Tibial nerve (tissue), 4 donors: ENCODE data around the gene MAFG. TPM values are rescaled to one million over a fixed set of nuclear protein-coding genes. Genes with fewer than 3 reads are reported as not detected.

Experiments used
- DNase-seq, 2 donors: peaks; one replicate each; pipeline ENCODE4 v3.0.0-alpha.2; 2019; ENCODE audit warnings: low spot score in 2 of 2
- H3K27ac ChIP-seq, 4 donors: fragments of 200-600 bp; sonication (generic) in 3 of 4; one replicate each; pipeline ENCODE4 v1.5.1; 2017 to 2019; ENCODE audit warnings: mild to moderate bottlenecking in 1 of 4
- H3K27me3 ChIP-seq, 2 donors: fragments of 200-600 bp; sonication (generic) in 1 of 2; one replicate each; pipeline versions ENCODE4 v1.5.1 to v1.6.0; 2017 to 2019
- H3K36me3 ChIP-seq, 3 donors: fragments of 200-600 bp; sonication (generic); one replicate each; pipeline ENCODE4 v1.5.1; 2018 to 2019
- H3K4me1 ChIP-seq, 4 donors: fragments of 200-600 bp; sonication (generic) in 3 of 4; one replicate each; pipeline ENCODE4 v1.5.1; 2017 to 2019
- H3K4me3 ChIP-seq, 4 donors: fragments of 200-600 bp; sonication (generic) in 3 of 4; one replicate each; pipeline ENCODE4 v1.5.1; 2017 to 2019; ENCODE audit warnings: mild to moderate bottlenecking in 1 of 4, moderate library complexity in 1 of 4
- H3K9me3 ChIP-seq, 4 donors: fragments of 200-600 bp; sonication (generic) in 3 of 4; one replicate each; pipeline ENCODE4 v1.5.1; 2017 to 2019
- EP300 ChIP-seq, 2 donors: sonication (generic); formaldehyde crosslinking; IDR thresholded peaks; one replicate each; pipeline ENCODE4 v1.6.1; 2017; ENCODE audit warnings: antibody characterized with exemption in 2 of 2, mild to moderate bottlenecking in 1 of 2
- POLR2A ChIP-seq, 2 donors: fragments of 450-650 bp; IDR thresholded peaks; one replicate each; pipeline ENCODE4 v1.6.1; 2017; ENCODE audit warnings: antibody characterized with exemption in 2 of 2, mild to moderate bottlenecking in 2 of 2, moderate library complexity in 2 of 2
- WGBS, 2 donors: methylation state at CpG; one replicate each; pipeline ENCODE4 v1.1.5; 2018; 5-methylcytosine and 5-hydroxymethylcytosine counted together
- total RNA-seq, 4 donors: library from RNA; depleted of rRNA; stranded (reverse); fragments of >200 nt; gene quantifications; one replicate each; pipeline ENCODE4 v1.1.0, GENCODE V29; 2016
- TF ChIP-seq, protein P1 (sequence below), 5 experiments: fragments of 200-600 bp in 3 of 5; fragments of 450-650 bp in 2 of 5; sonication (generic) in 3 of 5; IDR thresholded peaks; one replicate each; pipeline ENCODE4 v1.5.1; 2016 to 2019; ENCODE audit warnings: antibody characterized with exemption in 5 of 5, mild to moderate bottlenecking in 3 of 5, moderate library complexity in 2 of 5

Gene MAFG
- total RNA-seq, 4 donors from 2014 or later: 17.9 to 25.5 (median 22.5) TPM

DNA sequence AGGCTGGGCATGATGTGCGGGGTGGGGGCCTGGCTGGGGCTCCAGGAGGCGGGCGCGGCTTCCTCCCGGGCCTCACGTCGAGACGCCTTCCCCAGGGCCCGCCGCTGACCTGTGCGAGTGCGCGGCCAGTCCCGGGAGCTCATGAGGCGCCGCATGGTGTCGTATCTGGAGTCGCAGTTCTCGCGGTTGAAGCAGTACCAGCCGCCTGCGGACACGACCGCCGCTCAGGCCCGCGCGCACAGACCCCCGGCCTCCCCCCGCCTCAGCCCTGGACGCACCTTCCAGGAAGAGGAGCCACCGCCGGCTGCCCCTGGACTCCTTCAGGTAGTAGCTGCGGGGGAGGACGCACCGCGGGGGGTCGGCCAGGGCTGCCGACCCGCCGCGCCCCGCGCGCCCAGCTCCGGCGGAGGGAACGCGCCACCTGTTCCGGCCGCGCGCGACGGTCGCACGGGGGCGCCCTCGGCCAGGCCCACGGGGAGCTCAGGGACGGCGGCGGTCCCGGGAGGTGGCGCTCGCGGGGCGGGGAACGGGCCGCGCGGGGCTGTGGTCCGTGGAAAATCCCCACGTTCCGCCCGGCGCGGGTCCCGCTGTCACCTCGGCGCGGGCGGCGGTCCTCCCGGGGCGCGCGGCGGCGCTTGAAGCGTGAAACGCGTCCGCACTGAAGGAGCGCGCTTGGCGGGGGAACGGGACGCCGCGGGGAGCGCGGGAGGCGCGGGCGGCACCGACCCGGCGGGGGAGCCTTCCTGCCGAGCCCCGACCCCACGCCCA, 32.0 kb upstream of the MAFG start:
- DNase-seq: peak; percentile 50 to 52

DNA sequence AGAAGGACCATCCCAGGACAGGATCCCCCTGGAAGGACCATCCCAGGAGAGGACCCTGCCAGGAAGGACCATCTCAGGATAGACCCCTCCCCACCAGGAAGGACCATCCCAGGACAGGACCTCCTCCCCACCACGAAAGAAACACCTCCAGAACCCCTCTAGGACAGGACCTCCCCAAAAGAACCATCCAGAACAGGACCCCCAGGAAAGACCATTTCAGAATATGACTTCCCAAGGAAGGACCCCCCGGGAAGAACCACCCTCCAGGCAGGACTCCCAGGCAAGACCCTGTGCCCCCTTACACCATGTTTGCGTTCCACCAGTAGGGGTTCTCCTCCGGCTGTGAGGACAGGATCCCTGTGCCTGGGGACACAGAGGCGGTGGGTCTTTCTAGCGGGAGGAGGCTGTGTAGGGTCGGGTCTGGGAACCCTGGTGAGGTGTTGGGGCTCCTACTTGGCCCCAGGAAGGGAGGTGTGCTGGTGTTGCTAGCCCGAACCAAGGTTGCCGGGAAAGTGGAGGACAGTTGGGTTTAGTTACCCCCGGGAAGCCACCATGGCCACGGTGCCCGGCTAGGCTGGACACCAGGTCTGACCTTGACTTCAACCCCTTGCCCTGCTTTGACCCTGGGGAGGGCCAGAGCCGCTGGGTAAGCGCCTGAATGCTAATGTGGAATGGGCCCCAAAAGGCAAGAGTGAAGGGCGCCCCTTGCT, 31.3 kb upstream of the MAFG start:
- H3K4me1 ChIP-seq: peaks cover 0 to 29% (median 10%) of the 10 kb centered on the region in 4 donors
- H3K27ac ChIP-seq: no peak overlapping the region
- H3K4me3 ChIP-seq: no peak overlapping the region
- TF ChIP-seq, protein P1, sequence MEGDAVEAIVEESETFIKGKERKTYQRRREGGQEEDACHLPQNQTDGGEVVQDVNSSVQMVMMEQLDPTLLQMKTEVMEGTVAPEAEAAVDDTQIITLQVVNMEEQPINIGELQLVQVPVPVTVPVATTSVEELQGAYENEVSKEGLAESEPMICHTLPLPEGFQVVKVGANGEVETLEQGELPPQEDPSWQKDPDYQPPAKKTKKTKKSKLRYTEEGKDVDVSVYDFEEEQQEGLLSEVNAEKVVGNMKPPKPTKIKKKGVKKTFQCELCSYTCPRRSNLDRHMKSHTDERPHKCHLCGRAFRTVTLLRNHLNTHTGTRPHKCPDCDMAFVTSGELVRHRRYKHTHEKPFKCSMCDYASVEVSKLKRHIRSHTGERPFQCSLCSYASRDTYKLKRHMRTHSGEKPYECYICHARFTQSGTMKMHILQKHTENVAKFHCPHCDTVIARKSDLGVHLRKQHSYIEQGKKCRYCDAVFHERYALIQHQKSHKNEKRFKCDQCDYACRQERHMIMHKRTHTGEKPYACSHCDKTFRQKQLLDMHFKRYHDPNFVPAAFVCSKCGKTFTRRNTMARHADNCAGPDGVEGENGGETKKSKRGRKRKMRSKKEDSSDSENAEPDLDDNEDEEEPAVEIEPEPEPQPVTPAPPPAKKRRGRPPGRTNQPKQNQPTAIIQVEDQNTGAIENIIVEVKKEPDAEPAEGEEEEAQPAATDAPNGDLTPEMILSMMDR (IDR thresholded peaks at IDR 0.05): no peak
- no peak for TF ChIP-seq EP300 (IDR thresholded peaks at IDR 0.05)
- no peak for TF ChIP-seq POLR2A (IDR thresholded peaks at IDR 0.05)
- peaks cover 4 to 84% of the 10 kb centered on the region in 2 donors for H3K27me3 ChIP-seq
- no peak for DNase-seq
- no peaks in the 10 kb centered on the region for H3K9me3 ChIP-seq
- WGBS, 2 donors: 59 to 65% methylated on average over 8 to 9 of the region's 15 CpGs
- no peaks in the 10 kb centered on the region for H3K36me3 ChIP-seq

More for the DNA sequence above, 32.0 kb upstream of the MAFG start:
- Histone ChIP-seq H3K27me3 (peaks cover 4 to 84% of the 10 kb centered on the region in 2 donors), H3K27ac (no peak overlapping the region), H3K36me3 (no peaks in the 10 kb centered on the region), H3K4me1 (peaks cover 0 to 29% (median 10%) of the 10 kb centered on the region in 4 donors), H3K4me3 (peak overlapping the region in 3 of 4 donors; percentile 22 to 54 (median 36)), H3K9me3 (no peaks in the 10 kb centered on the region)
- TF ChIP-seq, protein P1 (IDR thresholded peaks at IDR 0.05): peak; percentile 81 to 100 (median 95)
- TF ChIP-seq POLR2A (IDR thresholded peaks at IDR 0.05) (no peak), EP300 (IDR thresholded peaks at IDR 0.05) (no peak)
- WGBS, 2 donors: 1 to 7% methylated on average over 8 to 72 of the region's 112 CpGs

DNA sequence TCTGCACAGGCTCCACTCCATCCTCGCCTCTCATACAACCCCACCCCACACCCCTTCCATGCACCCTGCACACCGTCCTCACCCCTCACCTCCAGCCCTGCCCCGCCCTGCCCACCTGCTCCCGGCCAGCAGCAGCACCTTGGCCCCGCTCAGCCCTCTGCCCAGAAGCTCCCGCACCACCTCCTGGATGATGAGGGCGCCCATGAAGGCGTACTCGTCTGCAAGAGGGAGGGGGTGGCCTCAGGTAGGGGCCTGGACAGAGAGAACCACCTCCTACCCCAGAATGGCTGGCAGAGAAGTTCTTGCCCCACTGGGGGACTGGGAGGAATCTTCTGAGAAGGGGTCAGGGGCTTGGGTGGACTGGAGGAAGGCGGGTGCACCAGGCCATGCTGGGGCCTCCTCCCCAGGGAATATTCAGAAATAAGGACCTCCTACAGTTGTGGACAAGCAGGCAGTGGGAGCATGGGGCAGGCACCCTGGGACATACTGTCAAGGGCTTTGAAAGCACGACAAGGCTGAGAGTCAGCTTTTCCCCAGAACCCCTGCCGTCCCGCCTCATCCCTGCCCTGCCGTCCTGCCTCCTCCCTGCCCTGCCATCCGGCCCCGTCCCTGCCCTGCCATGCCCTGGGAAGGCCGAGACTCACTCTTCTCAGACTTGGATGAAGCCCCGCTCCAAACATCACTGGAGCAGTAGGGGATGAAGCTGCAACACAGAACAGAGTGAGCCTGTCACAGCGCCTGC, 30.3 kb upstream of the MAFG start:
- TF ChIP-seq, protein P1 (IDR thresholded peaks at IDR 0.05): no peak
- TF ChIP-seq POLR2A (IDR thresholded peaks at IDR 0.05) (no peak), EP300 (IDR thresholded peaks at IDR 0.05) (no peak)
- Histone ChIP-seq H3K36me3 (no peaks in the 10 kb centered on the region), H3K9me3 (no peaks in the 10 kb centered on the region), H3K4me1 (peaks cover 0 to 29% (median 10%) of the 10 kb centered on the region in 4 donors), H3K27ac (no peak overlapping the region), H3K4me3 (no peak overlapping the region), H3K27me3 (peaks cover 4 to 85% of the 10 kb centered on the region in 2 donors)
- no peak for DNase-seq
- WGBS, 2 donors: 83 to 87% methylated on average over 19 of the region's 19 CpGs

DNA sequence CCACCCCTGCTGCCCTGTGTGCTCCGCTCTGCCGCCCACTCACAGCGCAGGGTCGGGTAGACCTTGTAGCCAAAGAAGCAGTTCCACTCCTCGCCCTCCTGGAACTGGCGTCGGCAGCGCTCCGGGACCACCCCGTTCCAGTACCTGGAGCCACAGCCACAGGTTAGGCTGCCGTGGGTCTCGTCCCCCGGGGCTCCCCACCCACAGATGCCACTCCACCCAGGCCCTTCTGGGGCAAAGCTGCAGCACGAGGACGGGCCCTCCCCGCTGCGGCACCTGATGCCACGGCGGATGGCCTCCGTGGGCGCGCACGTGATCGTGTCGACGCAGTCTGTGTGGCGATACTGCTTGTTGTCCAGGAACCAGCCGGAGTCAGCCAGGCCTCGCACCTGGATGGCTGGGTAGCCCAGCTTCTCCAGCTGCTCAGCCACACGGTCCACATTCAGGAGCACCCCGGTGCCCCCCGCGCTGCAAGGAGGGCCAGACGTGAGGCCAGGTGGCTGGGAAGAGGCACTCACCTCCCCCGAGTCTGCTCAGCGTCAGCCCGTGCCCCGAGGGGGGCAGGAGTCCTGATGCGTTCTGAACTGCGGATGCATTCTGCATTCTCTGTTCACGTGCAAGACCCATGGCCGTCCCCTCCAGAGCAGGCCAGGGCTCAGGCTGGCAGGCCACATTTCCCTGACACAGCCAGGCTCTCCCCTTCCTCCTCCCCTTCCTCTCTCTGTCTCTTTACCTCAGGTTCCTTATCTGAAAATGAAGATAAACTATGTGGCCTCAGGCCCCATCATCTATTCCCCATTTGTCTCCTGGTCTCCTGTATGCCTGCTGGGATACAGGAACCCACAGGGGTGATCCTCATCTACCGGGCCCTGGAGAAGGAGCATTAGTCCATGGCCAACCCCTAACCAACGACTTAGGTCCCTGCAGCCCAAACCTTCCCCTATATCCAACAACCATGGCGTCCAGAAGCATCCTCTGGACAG, 29.4 kb upstream of the MAFG start:
- Histone ChIP-seq H3K9me3 (no peaks in the 10 kb centered on the region), H3K4me1 (peaks cover 0 to 26% (median 10%) of the 10 kb centered on the region in 4 donors), H3K27ac (no peak overlapping the region), H3K4me3 (no peak overlapping the region), H3K27me3 (peaks cover 4 to 81% of the 10 kb centered on the region in 2 donors), H3K36me3 (no peaks in the 10 kb centered on the region)
- no peak for TF ChIP-seq POLR2A (IDR thresholded peaks at IDR 0.05)
- DNase-seq: no peak
- 83 to 86% methylated on average over 28 to 39 of the region's 45 CpGs for WGBS, 2 donors
